Measurements from ENCODE around the gene RTN4.
"Not testable (repeated sequence)": the region's sequence is repeated elsewhere in the genome, so short reads cannot be mapped to it uniquely, and the experiment has no call there.

Gene RTN4

GRCh38 chr2:55050100-55050994 lies at the start of gene RTN4:
TSS of gene RTN4 (minus strand) at chr2:55050451. CDS start at chr2:55050300, 151 bp downstream.
- DNase-seq = peak; percentile 81 to 100 (median 98)

- DNase-seq = no peak
Measured at GRCh38 chr2:55099493-55099877, 49.2 kb upstream of the RTN4 start.

GRCh38 chr2:55097461-55098410 lies 47.5 kb upstream of the RTN4 start:
- DNase-seq = no peak

GRCh38 chr2:55097082-55097460 lies 46.8 kb upstream of the RTN4 start:
- no peak for DNase-seq

- DNase-seq = no peak
Measured at GRCh38 chr2:55096586-55096985, 46.3 kb upstream of the RTN4 start.

- no peak for DNase-seq
Measured at GRCh38 chr2:55093381-55093780, 43.1 kb upstream of the RTN4 start.

- DNase-seq = no peak
Measured at GRCh38 chr2:55092439-55092838, 42.2 kb upstream of the RTN4 start.

- DNase-seq = not testable (repeated sequence)
Measured at GRCh38 chr2:55091681-55092080, 41.4 kb upstream of the RTN4 start.

- no peak for DNase-seq
Measured at GRCh38 chr2:55090702-55091101, 40.5 kb upstream of the RTN4 start.

GRCh38 chr2:55089726-55090125 lies 39.5 kb upstream of the RTN4 start:
- DNase-seq = no peak

GRCh38 chr2:55088400-55088799 lies 38.1 kb upstream of the RTN4 start:
- no peak for DNase-seq

GRCh38 chr2:55087936-55088335 lies 37.7 kb upstream of the RTN4 start:
- DNase-seq = no peak

GRCh38 chr2:55087501-55087900 lies 37.2 kb upstream of the RTN4 start:
- DNase-seq = no peak

- DNase-seq = no peak
Measured at GRCh38 chr2:55085113-55086040, 35.1 kb upstream of the RTN4 start.

- no peak for DNase-seq
Measured at GRCh38 chr2:55084641-55085040, 34.4 kb upstream of the RTN4 start.

- DNase-seq = no peak
Measured at GRCh38 chr2:55080204-55080738, 30.0 kb upstream of the RTN4 start.

- DNase-seq = no peak
Measured at GRCh38 chr2:55078956-55079355, 28.7 kb upstream of the RTN4 start.

- DNase-seq = no peak
Measured at GRCh38 chr2:55076721-55077120, 26.5 kb upstream of the RTN4 start.

GRCh38 chr2:55076019-55076418 lies 25.8 kb upstream of the RTN4 start:
- not testable (repeated sequence) for DNase-seq

- DNase-seq = no peak
Measured at GRCh38 chr2:55073000-55073983, 23.0 kb upstream of the RTN4 start.

Data from hypothalamus (tissue), 51 donors.